ENCODE measurements around the gene LMO7.

Gene LMO7

GRCh38 chr13:75635828-75636435, at the start of gene LMO7:
Gene LMO7 (plus strand): TSS chr13:75636330. CDS start chr13:75636658, 328 bp downstream.
- TF ChIP-seq EGR1 (IDR thresholded peaks at IDR 0.05) (no peak), FOXM1 (IDR thresholded peaks at IDR 0.05; ENCODE audit: borderline replicate concordance, low read depth) (peak; percentile 67; the same call in 1 of the 2 replicates), NFIC (IDR thresholded peaks at IDR 0.05) (peak; percentile 92), EP300 (IDR thresholded peaks at IDR 0.05; ENCODE audit: borderline replicate concordance) (peak; percentile 77), TCF12 (IDR thresholded peaks at IDR 0.05; ENCODE audit: low read depth) (peak; percentile 81; the same call in 1 of the 2 replicates), TEAD4 (IDR thresholded peaks at IDR 0.05) (peak; percentile 96), USF1 (IDR thresholded peaks at IDR 0.05) (no peak)
- TF ChIP-seq, protein P1, sequence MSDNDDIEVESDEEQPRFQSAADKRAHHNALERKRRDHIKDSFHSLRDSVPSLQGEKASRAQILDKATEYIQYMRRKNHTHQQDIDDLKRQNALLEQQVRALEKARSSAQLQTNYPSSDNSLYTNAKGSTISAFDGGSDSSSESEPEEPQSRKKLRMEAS (IDR thresholded peaks at IDR 0.05) = no peak
- TF ChIP-seq, protein P2, sequence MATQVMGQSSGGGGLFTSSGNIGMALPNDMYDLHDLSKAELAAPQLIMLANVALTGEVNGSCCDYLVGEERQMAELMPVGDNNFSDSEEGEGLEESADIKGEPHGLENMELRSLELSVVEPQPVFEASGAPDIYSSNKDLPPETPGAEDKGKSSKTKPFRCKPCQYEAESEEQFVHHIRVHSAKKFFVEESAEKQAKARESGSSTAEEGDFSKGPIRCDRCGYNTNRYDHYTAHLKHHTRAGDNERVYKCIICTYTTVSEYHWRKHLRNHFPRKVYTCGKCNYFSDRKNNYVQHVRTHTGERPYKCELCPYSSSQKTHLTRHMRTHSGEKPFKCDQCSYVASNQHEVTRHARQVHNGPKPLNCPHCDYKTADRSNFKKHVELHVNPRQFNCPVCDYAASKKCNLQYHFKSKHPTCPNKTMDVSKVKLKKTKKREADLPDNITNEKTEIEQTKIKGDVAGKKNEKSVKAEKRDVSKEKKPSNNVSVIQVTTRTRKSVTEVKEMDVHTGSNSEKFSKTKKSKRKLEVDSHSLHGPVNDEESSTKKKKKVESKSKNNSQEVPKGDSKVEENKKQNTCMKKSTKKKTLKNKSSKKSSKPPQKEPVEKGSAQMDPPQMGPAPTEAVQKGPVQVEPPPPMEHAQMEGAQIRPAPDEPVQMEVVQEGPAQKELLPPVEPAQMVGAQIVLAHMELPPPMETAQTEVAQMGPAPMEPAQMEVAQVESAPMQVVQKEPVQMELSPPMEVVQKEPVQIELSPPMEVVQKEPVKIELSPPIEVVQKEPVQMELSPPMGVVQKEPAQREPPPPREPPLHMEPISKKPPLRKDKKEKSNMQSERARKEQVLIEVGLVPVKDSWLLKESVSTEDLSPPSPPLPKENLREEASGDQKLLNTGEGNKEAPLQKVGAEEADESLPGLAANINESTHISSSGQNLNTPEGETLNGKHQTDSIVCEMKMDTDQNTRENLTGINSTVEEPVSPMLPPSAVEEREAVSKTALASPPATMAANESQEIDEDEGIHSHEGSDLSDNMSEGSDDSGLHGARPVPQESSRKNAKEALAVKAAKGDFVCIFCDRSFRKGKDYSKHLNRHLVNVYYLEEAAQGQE (IDR thresholded peaks at IDR 0.05; ENCODE audit: low read depth) = no peak

DNA sequence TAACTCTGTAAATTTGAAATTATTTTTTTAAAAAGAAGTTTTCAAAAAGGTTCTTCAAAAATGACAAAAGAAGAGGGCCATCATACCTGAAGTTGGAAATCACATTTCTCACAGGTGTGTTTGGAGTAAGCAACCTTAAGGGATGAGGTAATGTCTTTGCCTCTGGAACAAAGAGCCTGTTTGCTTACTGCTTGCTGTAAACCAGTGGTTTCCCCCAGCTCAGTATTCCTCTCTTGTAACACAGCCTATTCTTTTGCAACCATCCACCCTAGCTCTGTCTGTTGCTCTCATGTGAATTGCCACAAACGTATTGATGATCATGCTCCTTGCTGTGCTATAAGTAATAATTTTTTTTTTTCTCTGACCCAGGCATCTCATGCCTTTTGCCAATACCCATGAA, 48.5 kb upstream of the LMO7 start:
- TF ChIP-seq EP300 (IDR thresholded peaks at IDR 0.05; ENCODE audit: borderline replicate concordance) = no peak
- no peak for TF ChIP-seq FOXM1 (IDR thresholded peaks at IDR 0.05; ENCODE audit: borderline replicate concordance, low read depth)
- no peak for TF ChIP-seq ZBTB7A (IDR thresholded peaks at IDR 0.05; ENCODE audit: low read depth)
- TF ChIP-seq NFIC (IDR thresholded peaks at IDR 0.05) = no peak

DNA sequence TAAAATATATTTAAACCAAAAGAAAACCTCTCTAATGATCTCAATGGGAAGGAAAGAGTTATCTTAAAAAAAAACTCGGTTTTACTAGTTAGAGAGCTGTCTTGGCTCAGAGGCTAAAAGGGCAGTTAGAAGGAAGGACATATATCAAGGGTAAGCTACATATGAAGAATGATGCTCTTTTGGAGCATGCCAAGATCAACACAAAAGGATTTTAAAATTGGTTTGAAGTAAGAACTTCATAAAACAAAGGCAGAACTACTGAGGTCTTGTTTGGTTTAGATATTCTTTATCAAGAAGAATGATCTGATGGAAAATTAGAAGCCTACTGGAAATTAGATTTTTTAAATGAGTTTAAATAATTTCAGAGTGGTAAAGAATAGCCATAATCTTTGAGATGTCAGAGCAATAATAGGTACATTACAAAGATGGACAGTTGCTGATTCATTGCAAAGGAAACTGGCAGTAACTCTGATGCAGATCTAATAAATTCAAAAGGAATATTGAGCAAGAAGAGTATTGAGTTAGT, 39.4 kb upstream of the LMO7 start:
- TF ChIP-seq EP300 (IDR thresholded peaks at IDR 0.05; ENCODE audit: borderline replicate concordance) (no peak), TAF1 (IDR thresholded peaks at IDR 0.05; ENCODE audit: low read depth) (no peak), USF1 (IDR thresholded peaks at IDR 0.05) (no peak), ZBTB7A (IDR thresholded peaks at IDR 0.05; ENCODE audit: low read depth) (no peak), CREB1 (IDR thresholded peaks at IDR 0.05; ENCODE audit: low read depth) (no peak), TCF12 (IDR thresholded peaks at IDR 0.05; ENCODE audit: low read depth) (no peak), YY1 (IDR thresholded peaks at IDR 0.05; ENCODE audit: low read depth) (no peak), EGR1 (IDR thresholded peaks at IDR 0.05) (no peak), CEBPB (IDR thresholded peaks at IDR 0.05) (no peak), TEAD4 (IDR thresholded peaks at IDR 0.05) (no peak), FOXM1 (IDR thresholded peaks at IDR 0.05; ENCODE audit: borderline replicate concordance, low read depth) (no peak)
- TF ChIP-seq, protein P1 (IDR thresholded peaks at IDR 0.05) = no peak
- TF ChIP-seq, protein P2 (IDR thresholded peaks at IDR 0.05; ENCODE audit: low read depth) = no peak

DNA sequence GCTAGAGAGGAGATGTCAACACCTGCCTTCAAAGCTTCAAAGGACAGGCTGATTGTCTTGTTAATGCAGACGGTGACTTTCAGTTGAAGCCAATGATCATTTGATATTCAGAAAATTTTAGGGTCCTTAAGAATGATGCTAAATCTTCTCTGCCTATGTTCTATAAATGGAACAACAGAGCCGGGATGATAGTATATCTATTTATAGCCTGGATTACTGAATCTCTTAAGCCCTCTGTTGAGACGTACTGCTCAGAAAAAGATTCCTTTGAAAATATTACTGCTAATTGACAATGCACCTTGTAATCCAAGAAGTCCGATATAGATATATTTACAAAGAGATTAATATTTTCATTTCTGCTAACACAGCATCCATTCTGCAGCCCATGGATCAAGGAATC, 35.8 kb upstream of the LMO7 start:
- no peak for TF ChIP-seq FOXM1 (IDR thresholded peaks at IDR 0.05; ENCODE audit: borderline replicate concordance, low read depth)
- TF ChIP-seq TCF12 (IDR thresholded peaks at IDR 0.05; ENCODE audit: low read depth) = no peak
- no peak for TF ChIP-seq EP300 (IDR thresholded peaks at IDR 0.05; ENCODE audit: borderline replicate concordance)
- TF ChIP-seq NFIC (IDR thresholded peaks at IDR 0.05) = no peak
- no peak for TF ChIP-seq USF1 (IDR thresholded peaks at IDR 0.05)
- TF ChIP-seq, protein P1 (IDR thresholded peaks at IDR 0.05) = no peak
- no peak for TF ChIP-seq EGR1 (IDR thresholded peaks at IDR 0.05)
- TF ChIP-seq, protein P2 (IDR thresholded peaks at IDR 0.05; ENCODE audit: low read depth) = no peak
- TF ChIP-seq TEAD4 (IDR thresholded peaks at IDR 0.05) = no peak
- TF ChIP-seq RAD21 (IDR thresholded peaks at IDR 0.05; ENCODE audit: low read depth) = no peak
- no peak for TF ChIP-seq ZBTB7A (IDR thresholded peaks at IDR 0.05; ENCODE audit: low read depth)
- no peak for TF ChIP-seq YY1 (IDR thresholded peaks at IDR 0.05; ENCODE audit: low read depth)
- TF ChIP-seq CEBPB (IDR thresholded peaks at IDR 0.05) = no peak
- no peak for TF ChIP-seq TAF1 (IDR thresholded peaks at IDR 0.05; ENCODE audit: low read depth)
- no peak for TF ChIP-seq CREB1 (IDR thresholded peaks at IDR 0.05; ENCODE audit: low read depth)
